ENCODE measurements around the gene SYNPR. TPM values are rescaled to one million over a fixed set of nuclear protein-coding genes. Genes with fewer than 3 reads are reported as not detected.

SYNPR gene
- total RNA-seq, 1 experiment from 2014 or later: not detected

GRCh38 chr3:63370094-63370493 lies 92.0 kb downstream of the SYNPR start:
- no peaks in the 10 kb centered on the region for H3K4me1 ChIP-seq (replicated peaks)
- no peak overlapping the region for H3K27ac ChIP-seq
- no peaks in the 10 kb centered on the region for H3K36me3 ChIP-seq
- no peaks in the 10 kb centered on the region for H3K9me3 ChIP-seq (replicated peaks)
- DNase-seq (ENCODE audit: low read depth in 1 of 2, low spot score in 2 of 2): no peak
- H3K4me3 ChIP-seq: no peak overlapping the region
- no peaks in the 10 kb centered on the region for H3K27me3 ChIP-seq (replicated peaks)

GRCh38 chr3:63383040-63383439 lies 104.9 kb downstream of the SYNPR start:
- H3K4me3 ChIP-seq: no peak overlapping the region

GRCh38 chr3:63384382-63384781 lies 106.3 kb downstream of the SYNPR start:
- DNase-seq (ENCODE audit: low read depth in 1 of 2, low spot score in 2 of 2): no peak
- no peaks in the 10 kb centered on the region for H3K36me3 ChIP-seq
- no peaks in the 10 kb centered on the region for H3K4me1 ChIP-seq (replicated peaks)
- no peak overlapping the region for H3K4me3 ChIP-seq
- 0 out of 2 replicates have a peak, but pooled peaks cover 5% of the 10 kb centered on the region for H3K27me3 ChIP-seq (replicated peaks)
- H3K27ac ChIP-seq: no peak overlapping the region
- H3K9me3 ChIP-seq (replicated peaks): no peaks in the 10 kb centered on the region

More at GRCh38 chr3:63383040-63383439, 104.9 kb downstream of the SYNPR start:
- no peak for DNase-seq (ENCODE audit: low read depth in 1 of 2, low spot score in 2 of 2)
- Histone ChIP-seq H3K27ac (no peak overlapping the region), H3K4me1 (replicated peaks) (no peaks in the 10 kb centered on the region), H3K9me3 (replicated peaks) (no peaks in the 10 kb centered on the region), H3K27me3 (replicated peaks) (no peaks in the 10 kb centered on the region), H3K36me3 (no peaks in the 10 kb centered on the region)

DNA sequence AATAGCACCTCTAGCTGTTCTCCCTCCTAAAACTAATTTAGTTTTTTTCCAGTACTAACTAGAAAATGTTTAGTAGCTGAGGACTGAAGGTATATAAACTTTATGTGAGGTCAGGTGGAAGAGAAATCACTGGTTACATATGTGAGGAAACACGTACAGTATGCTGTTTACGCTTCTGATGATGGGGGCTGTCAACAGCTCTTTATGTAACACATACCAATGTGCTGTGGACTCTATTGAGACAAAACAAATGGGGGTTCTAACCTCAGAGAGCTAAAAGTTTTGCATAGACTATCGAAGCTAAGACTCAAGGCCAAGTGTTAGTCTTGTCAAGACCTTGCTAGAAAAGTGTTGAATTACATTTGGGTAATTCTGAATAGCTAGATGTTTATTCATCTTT lies 107.5 kb downstream of the SYNPR start:
- no peaks in the 10 kb centered on the region for H3K36me3 ChIP-seq
- H3K27ac ChIP-seq: no peak overlapping the region
- no peaks in the 10 kb centered on the region for H3K4me1 ChIP-seq (replicated peaks)
- H3K4me3 ChIP-seq: no peak overlapping the region
- H3K27me3 ChIP-seq (replicated peaks): 0 out of 2 replicates have a peak, but pooled peaks cover 5% of the 10 kb centered on the region
- no peak for DNase-seq (ENCODE audit: low read depth in 1 of 2, low spot score in 2 of 2)
- H3K9me3 ChIP-seq (replicated peaks): no peaks in the 10 kb centered on the region

DNA sequence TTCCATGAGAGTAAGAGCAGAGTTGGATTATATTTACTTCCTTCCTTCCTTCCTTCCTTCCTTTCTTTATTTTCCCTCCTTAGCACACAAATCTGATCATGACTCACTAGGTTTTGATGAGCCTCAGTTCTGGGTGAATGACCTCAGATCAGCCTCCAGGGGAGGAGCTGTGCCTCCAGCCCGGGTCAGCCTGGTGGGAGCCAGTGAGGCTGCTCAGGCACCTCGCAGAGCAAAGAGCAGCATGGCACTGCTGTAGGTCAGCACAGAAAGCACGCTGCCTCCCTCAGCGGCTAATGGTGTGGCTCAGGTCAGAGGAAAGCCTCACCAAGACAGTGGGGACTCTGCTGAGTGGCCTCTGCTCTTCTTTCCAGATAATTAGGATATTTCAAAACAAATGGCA lies 108.5 kb downstream of the SYNPR start:
- no peaks in the 10 kb centered on the region for H3K36me3 ChIP-seq
- DNase-seq (ENCODE audit: low read depth in 1 of 2, low spot score in 2 of 2): no peak
- H3K4me3 ChIP-seq: no peak overlapping the region
- H3K27me3 ChIP-seq (replicated peaks): 0 out of 2 replicates have a peak, but pooled peaks cover 5% of the 10 kb centered on the region
- no peaks in the 10 kb centered on the region for H3K4me1 ChIP-seq (replicated peaks)
- H3K9me3 ChIP-seq (replicated peaks): no peaks in the 10 kb centered on the region
- H3K27ac ChIP-seq: no peak overlapping the region

DNA sequence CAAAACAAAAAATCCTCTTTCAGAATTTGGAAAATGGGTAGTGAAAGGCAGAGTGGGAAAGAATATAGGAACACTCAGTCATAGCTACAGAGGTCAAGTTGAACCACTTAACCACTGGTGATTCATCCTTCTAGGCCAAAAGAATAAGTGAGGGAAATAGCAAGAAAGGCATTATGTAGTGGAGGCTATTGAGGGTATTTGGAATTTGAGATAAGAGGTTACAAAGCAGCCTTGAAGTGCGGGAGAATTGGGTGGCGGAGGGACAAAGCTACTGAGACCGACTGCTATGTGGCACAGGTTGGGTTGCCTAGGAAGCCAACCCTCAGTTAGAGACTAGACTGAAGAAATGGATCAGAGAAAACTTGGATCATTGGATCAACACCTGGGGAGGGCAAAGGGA lies 109.5 kb downstream of the SYNPR start:
- Histone ChIP-seq H3K4me3 (no peak overlapping the region), H3K27me3 (replicated peaks) (0 out of 2 replicates have a peak, but pooled peaks cover 5% of the 10 kb centered on the region), H3K4me1 (replicated peaks) (no peaks in the 10 kb centered on the region), H3K9me3 (replicated peaks) (no peaks in the 10 kb centered on the region), H3K27ac (no peak overlapping the region), H3K36me3 (no peaks in the 10 kb centered on the region)
- no peak for DNase-seq (ENCODE audit: low read depth in 1 of 2, low spot score in 2 of 2)

DNA sequence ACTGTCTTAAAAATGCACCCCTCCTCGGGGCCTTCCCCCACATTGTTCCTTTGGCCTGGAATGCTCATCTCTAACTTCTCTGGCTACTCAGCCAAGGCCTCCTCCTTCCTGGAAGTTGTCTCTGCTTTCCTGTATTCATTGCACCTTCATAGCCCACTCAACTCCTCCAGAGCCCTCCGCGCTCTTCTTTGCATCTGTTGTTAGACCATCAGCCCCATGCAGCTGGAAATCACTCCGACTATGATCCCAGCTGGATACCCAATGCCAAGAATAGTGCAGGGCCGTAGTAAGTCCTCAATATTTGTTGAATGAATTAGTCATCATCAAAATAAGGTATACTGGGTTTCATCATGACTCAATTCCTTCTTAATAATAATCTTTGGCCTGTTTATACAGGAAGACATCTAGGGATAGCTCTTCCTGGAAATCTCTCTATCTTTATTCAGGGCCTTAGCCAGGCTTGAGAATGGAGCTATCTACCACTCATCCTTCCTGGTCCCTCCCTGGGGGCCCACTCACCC lies 112.7 kb downstream of the SYNPR start:
- Histone ChIP-seq H3K9me3 (replicated peaks) (no peaks in the 10 kb centered on the region), H3K4me3 (no peak overlapping the region), H3K4me1 (replicated peaks) (no peaks in the 10 kb centered on the region), H3K27ac (no peak overlapping the region), H3K36me3 (no peaks in the 10 kb centered on the region), H3K27me3 (replicated peaks) (0 out of 2 replicates have a peak, but pooled peaks cover 5% of the 10 kb centered on the region)
- DNase-seq (ENCODE audit: low read depth in 1 of 2, low spot score in 2 of 2): no peak

DNA sequence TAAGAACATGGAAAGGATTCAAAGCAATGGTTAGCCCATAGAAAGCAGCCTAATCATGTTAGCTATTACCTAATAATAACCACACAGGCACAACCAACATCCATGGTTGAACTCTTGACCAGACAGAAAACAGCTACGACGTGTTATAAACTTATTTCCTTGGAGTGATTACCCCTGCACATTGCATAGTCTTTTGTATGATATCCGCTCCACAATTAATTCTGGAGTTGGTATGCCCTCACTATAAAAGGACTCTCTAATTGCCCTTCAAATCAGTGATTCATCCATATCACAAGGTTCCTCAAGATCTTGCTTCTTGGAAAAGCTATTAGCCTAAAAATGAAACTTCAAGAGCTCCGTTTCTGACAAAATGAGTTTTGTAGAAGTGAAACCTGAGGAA lies 117.9 kb downstream of the SYNPR start:
- no peaks in the 10 kb centered on the region for H3K9me3 ChIP-seq (replicated peaks)
- H3K4me3 ChIP-seq: no peak overlapping the region
- DNase-seq (ENCODE audit: low read depth in 1 of 2, low spot score in 2 of 2): no peak
- no peaks in the 10 kb centered on the region for H3K27me3 ChIP-seq (replicated peaks)
- H3K36me3 ChIP-seq: no peaks in the 10 kb centered on the region
- H3K27ac ChIP-seq: no peak overlapping the region
- no peaks in the 10 kb centered on the region for H3K4me1 ChIP-seq (replicated peaks)

GRCh38 chr3:63400246-63400860 lies 122.2 kb downstream of the SYNPR start:
- no peaks in the 10 kb centered on the region for H3K36me3 ChIP-seq
- no peaks in the 10 kb centered on the region for H3K4me1 ChIP-seq (replicated peaks)
- no peaks in the 10 kb centered on the region for H3K27me3 ChIP-seq (replicated peaks)
- DNase-seq (ENCODE audit: low read depth in 1 of 2, low spot score in 2 of 2): no peak
- no peaks in the 10 kb centered on the region for H3K9me3 ChIP-seq (replicated peaks)
- no peak overlapping the region for H3K27ac ChIP-seq
- H3K4me3 ChIP-seq: no peak overlapping the region

GRCh38 chr3:63405882-63406281 lies 127.8 kb downstream of the SYNPR start:
- H3K27ac ChIP-seq: no peak overlapping the region
- no peak for DNase-seq (ENCODE audit: low read depth in 1 of 2, low spot score in 2 of 2)
- no peaks in the 10 kb centered on the region for H3K27me3 ChIP-seq (replicated peaks)
- no peak overlapping the region for H3K4me3 ChIP-seq
- no peaks in the 10 kb centered on the region for H3K9me3 ChIP-seq (replicated peaks)
- H3K36me3 ChIP-seq: no peaks in the 10 kb centered on the region
- H3K4me1 ChIP-seq (replicated peaks): no peaks in the 10 kb centered on the region

DNA sequence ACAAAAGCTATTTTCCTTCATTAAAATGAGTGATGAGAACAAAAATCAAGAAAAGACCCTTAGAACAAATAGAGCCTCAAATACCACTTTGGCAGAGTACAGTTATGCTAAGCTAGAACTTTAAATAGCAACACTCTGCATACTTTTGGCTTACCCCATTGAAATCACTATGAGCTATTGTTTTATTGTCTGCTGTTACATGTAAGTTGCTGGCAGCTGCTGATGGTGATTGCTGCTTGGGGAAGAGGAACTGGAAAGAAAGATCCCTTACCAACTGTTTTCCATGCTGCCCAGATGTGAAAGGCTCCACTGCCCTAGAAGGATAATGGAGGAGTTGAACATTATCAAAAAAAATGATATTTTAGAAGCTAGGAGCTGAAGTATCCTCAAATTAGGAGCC lies 135.4 kb downstream of the SYNPR start:
- no peak for DNase-seq (ENCODE audit: low read depth in 1 of 2, low spot score in 2 of 2)
- H3K36me3 ChIP-seq: no peaks in the 10 kb centered on the region
- H3K4me3 ChIP-seq: no peak overlapping the region
- H3K27me3 ChIP-seq (replicated peaks): no peaks in the 10 kb centered on the region
- no peaks in the 10 kb centered on the region for H3K4me1 ChIP-seq (replicated peaks)
- H3K9me3 ChIP-seq (replicated peaks): no peaks in the 10 kb centered on the region
- no peak overlapping the region for H3K27ac ChIP-seq

- DNase-seq (ENCODE audit: low read depth in 1 of 2, low spot score in 2 of 2): no peak
- Histone ChIP-seq H3K4me1 (replicated peaks) (no peaks in the 10 kb centered on the region), H3K9me3 (replicated peaks) (no peaks in the 10 kb centered on the region), H3K27me3 (replicated peaks) (no peaks in the 10 kb centered on the region), H3K4me3 (no peak overlapping the region), H3K36me3 (no peaks in the 10 kb centered on the region), H3K27ac (no peak overlapping the region)
Measured at GRCh38 chr3:63414607-63415006, 136.5 kb downstream of the SYNPR start.

- Histone ChIP-seq H3K27me3 (replicated peaks) (no peaks in the 10 kb centered on the region), H3K36me3 (no peaks in the 10 kb centered on the region), H3K4me1 (replicated peaks) (no peaks in the 10 kb centered on the region), H3K4me3 (no peak overlapping the region), H3K27ac (no peak overlapping the region), H3K9me3 (replicated peaks) (no peaks in the 10 kb centered on the region)
- DNase-seq (ENCODE audit: low read depth in 1 of 2, low spot score in 2 of 2): no peak
Measured at GRCh38 chr3:63429905-63430304, 151.8 kb downstream of the SYNPR start.

DNA sequence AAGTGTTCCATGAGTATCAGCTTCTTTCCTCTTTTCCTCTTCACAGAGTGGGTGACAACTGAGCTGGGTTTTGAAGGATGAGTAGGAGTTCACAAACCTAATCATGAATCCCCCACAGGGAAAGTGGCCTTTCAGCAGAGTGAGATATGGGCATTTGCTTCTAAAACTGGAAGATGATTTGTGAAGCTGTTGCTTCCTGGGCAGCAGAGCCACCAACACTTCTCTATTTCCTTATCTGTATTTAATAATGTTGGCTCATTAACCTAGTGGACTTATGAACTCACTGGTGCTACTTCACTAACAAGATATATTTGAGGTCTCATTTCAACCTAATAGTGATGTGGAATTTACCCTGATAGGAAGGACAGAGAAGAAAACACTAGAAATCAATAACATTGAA lies 152.8 kb downstream of the SYNPR start:
- H3K9me3 ChIP-seq (replicated peaks): no peaks in the 10 kb centered on the region
- no peaks in the 10 kb centered on the region for H3K4me1 ChIP-seq (replicated peaks)
- DNase-seq (ENCODE audit: low read depth in 1 of 2, low spot score in 2 of 2): no peak
- H3K36me3 ChIP-seq: no peaks in the 10 kb centered on the region
- no peaks in the 10 kb centered on the region; the same call in 1 of the 2 replicates for H3K27me3 ChIP-seq (replicated peaks)
- H3K27ac ChIP-seq: no peak overlapping the region
- H3K4me3 ChIP-seq: no peak overlapping the region

- Histone ChIP-seq H3K27me3 (replicated peaks) (peaks cover 3% of the 10 kb centered on the region), H3K27ac (no peak overlapping the region), H3K9me3 (replicated peaks) (no peaks in the 10 kb centered on the region), H3K4me3 (no peak overlapping the region), H3K4me1 (replicated peaks) (no peaks in the 10 kb centered on the region), H3K36me3 (no peaks in the 10 kb centered on the region)
- no peak for DNase-seq (ENCODE audit: low read depth in 1 of 2, low spot score in 2 of 2)
Measured at GRCh38 chr3:63437858-63438257, 159.8 kb downstream of the SYNPR start.
